PC-3 (cell line): ENCODE measurements around the gene COL27A1. TPM values are rescaled to one million over a fixed set of nuclear protein-coding genes. Genes with fewer than 3 reads are reported as not detected.

ENCODE experiments used
- ATAC-seq: fragments of 200-7000 bp; cut with Tn5 transposase; 2 replicates; pipeline ENCODE4 v1.9.1; 2020; ENCODE audit warnings: mild to moderate bottlenecking, moderate library complexity
- BruUV-seq: library from RNA; stranded (reverse); fragments of 400-500 nt; replicated peaks from 2 replicates; lab custom pipeline; 2021; lab: Mats Ljungman, UMichigan
- CTCF ChIA-PET: fragments of 300-600 bp; sonication (Branson Sonifier 250); formaldehyde crosslinking; loops from one replicate; lab custom pipeline; 2022; ENCODE audit warnings: antibody characterized with exemption; lab: Charles Lee
- POLR2A ChIA-PET: fragments of 300-600 bp; sonication (Branson Sonifier 250); formaldehyde crosslinking; loops from one replicate; lab custom pipeline; 2022; ENCODE audit warnings: antibody characterized with exemption; ENCODE audit not compliant: unreplicated experiment; lab: Charles Lee
- DNase-seq: peaks from one replicate; pipeline ENCODE4 v3.0.0-alpha.2; 2015
- H2AFZ ChIP-seq: fragments of 300-600 bp; sonication (generic); 2 replicates; pipeline ENCODE4 v1.6.0; 2016; ENCODE audit warnings: antibody characterized with exemption, low read length
- H3F3A ChIP-seq: fragments of 300-600 bp; sonication (generic); one replicate; pipeline ENCODE4 v1.6.0; 2017; ENCODE audit warnings: antibody characterized with exemption, low read length, control low read depth, mild to moderate bottlenecking; ENCODE audit not compliant: unreplicated experiment
- H3K27ac ChIP-seq: fragments of 300-600 bp; sonication (generic); 2 replicates; pipeline ENCODE4 v1.5.1; 2016; ENCODE audit warnings: mild to moderate bottlenecking, low read length
- H3K27me3 ChIP-seq: fragments of 300-600 bp; sonication (generic); 2 replicates; pipeline ENCODE4 v1.6.1; 2016; ENCODE audit warnings: low read length, mixed read lengths
- H3K36me3 ChIP-seq: fragments of 300-600 bp; sonication (generic); 2 replicates; pipeline ENCODE4 v1.6.1; 2016; ENCODE audit warnings: low read depth, mixed run types, low read length, mixed read lengths
- H3K4me1 ChIP-seq: fragments of 300-600 bp; sonication (generic); 2 replicates; pipeline ENCODE4 v1.5.1; 2016; ENCODE audit warnings: low read length; ENCODE audit not compliant: insufficient read depth
- H3K4me2 ChIP-seq: fragments of 300-600 bp; sonication (generic); 2 replicates; pipeline ENCODE4 v1.6.0; 2016; ENCODE audit warnings: low read length
- H3K4me3 ChIP-seq: fragments of 300-600 bp; sonication (generic); 2 replicates; pipeline ENCODE4 v1.5.1; 2016; ENCODE audit warnings: mild to moderate bottlenecking, low read length, mixed read lengths
- H3K79me2 ChIP-seq: fragments of 300-600 bp; sonication (generic); 2 replicates; pipeline ENCODE4 v1.6.1; 2017; ENCODE audit warnings: low read length, mixed read lengths
- H3K9ac ChIP-seq: fragments of 300-600 bp; sonication (generic); 2 replicates; pipeline ENCODE4 v1.6.0; 2016; ENCODE audit warnings: mild to moderate bottlenecking, low read length
- H3K9me2 ChIP-seq: fragments of 300-600 bp; sonication (generic); replicated peaks from 2 replicates; pipeline ENCODE4 v1.6.1; 2016; ENCODE audit warnings: mixed run types, low read length, mixed read lengths
- H3K9me3 ChIP-seq: fragments of 300-600 bp; sonication (generic); 2 replicates; pipeline ENCODE4 v1.6.1; 2016; ENCODE audit warnings: low read length, mixed read lengths
- H4K20me1 ChIP-seq: fragments of 300-600 bp; sonication (generic); 2 replicates; pipeline ENCODE4 v1.6.1; 2016; ENCODE audit warnings: low read length, mixed read lengths
- CTCF ChIP-seq: fragments of 300-600 bp; sonication (generic); conservative IDR thresholded peaks from 2 replicates; pipeline ENCODE4 v1.5.1; 2017; ENCODE audit warnings: antibody characterized with exemption, low read depth, mild to moderate bottlenecking, low read length
- EZH2 ChIP-seq: fragments of 300-600 bp; sonication (generic); IDR thresholded peaks from one replicate; pipeline ENCODE4 v1.6.1; 2017; ENCODE audit warnings: antibody characterized with exemption, mild to moderate bottlenecking, low read length; ENCODE audit not compliant: unreplicated experiment
- EZH2phosphoT487 ChIP-seq: fragments of 300-600 bp; sonication (generic); IDR thresholded peaks from 2 replicates; pipeline ENCODE4 v1.6.1; 2018; ENCODE audit warnings: mild to moderate bottlenecking, antibody characterized with exemption, low read length, borderline replicate concordance
- intact Hi-C: fragments of 100-400 bp; cut with micrococcal nuclease; formaldehyde crosslinking; loops from 2 replicates; pipeline ENCODE4 v1.9.0; 2023
- total RNA-seq: library from RNA; depleted of rRNA; stranded (reverse); fragments of >200 nt; gene quantifications from 2 replicates; pipeline ENCODE4 v1.2.3, GENCODE V29; 2014

COL27A1 gene
- total RNA-seq, 1 experiment from 2014 or later, result 4.3 TPM

DNA sequence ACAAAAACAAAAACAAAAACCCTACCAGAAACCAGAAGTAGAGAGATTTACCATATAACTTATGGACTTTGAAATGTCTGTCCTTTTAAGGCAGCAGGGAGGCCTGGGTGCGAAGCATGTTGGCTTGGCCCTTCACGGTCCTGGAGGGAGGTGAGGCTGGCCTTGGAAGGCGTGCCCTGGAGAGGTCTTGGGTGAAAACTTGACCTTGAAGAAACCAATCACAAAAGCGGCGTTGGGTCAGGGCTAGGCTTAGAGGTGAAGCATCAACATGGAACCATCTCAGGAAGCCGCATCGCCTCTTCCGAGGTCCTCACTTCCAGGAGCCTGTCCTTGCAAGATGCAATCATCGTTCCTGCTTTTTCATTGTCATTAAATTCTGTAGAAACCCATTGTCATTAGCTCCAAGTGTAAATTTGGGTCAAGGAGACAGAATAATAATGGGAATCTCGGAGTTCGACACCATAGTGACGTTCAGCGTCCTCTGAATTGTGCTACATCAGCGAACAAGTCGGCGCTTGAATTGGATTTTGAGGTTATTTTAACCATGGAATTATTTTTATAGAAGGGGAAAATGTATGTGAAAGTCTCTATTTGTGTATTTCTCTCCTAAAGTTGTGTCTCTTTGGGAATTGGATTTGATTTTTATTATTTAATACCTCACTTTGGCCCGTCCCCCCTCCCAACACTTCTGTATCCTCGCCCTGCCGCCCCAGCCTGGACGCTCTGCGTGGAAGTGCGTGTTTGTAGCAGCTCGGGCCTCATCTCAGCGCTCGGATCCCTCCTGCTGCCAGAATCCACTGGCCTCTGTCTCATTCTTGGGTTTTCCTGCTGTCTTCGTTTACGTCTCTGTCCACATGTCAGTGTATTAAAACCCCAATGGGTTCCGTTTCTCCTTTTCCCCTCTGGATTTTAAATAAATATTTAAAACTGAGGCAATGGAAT, 156.5 kb downstream of the COL27A1 start:
- BruUV-seq, result no TSS peak

DNA sequence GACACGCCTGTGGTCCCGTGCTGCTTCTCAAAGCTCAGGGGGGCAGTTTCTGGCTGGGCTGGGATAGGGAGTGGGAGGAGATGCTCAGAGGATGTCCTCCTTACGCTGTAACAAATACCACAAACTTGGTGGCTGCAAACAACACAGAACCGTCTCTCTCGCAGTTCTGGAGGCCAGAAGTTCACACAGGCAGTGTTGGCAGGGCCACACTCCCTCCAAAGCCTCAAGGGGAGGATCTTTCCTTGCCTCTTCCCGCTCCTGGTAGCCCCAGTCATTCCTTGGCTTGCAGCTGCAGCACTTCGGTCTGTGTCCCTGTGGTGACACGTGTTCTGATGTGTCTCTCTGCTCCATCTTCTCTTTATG, 157.2 kb downstream of the COL27A1 start:
- TF ChIP-seq CTCF (no peak), EZH2phosphoT487 (no peak), EZH2 (no peak)
- no peak overlapping the region for H3K9ac ChIP-seq
- no peaks in the 10 kb centered on the region for H3F3A ChIP-seq
- ChIA-PET CTCF (no interaction called here), POLR2A (no interaction called here)
- H3K4me2 ChIP-seq, result no peak overlapping the region
- no peaks in the 10 kb centered on the region for H3K79me2 ChIP-seq
- H3K27me3 ChIP-seq, result no peaks in the 10 kb centered on the region
- no peaks in the 10 kb centered on the region for H4K20me1 ChIP-seq
- BruUV-seq, result no TSS peak
- no peaks in the 10 kb centered on the region for H3K9me2 ChIP-seq
- no peaks in the 10 kb centered on the region for H3K9me3 ChIP-seq
- H3K27ac ChIP-seq, result no peak overlapping the region
- intact Hi-C loops, result no loop called here
- no peaks in the 10 kb centered on the region for H3K4me1 ChIP-seq
- no peaks in the 10 kb centered on the region for H3K36me3 ChIP-seq
- H3K4me3 ChIP-seq, result no peak overlapping the region
- ATAC-seq, result no peak
- no peak for DNase-seq
- no peak overlapping the region for H2AFZ ChIP-seq

More for the DNA sequence above, 156.5 kb downstream of the COL27A1 start:
- Histone ChIP-seq H3K27me3 (no peaks in the 10 kb centered on the region), H3K79me2 (no peaks in the 10 kb centered on the region), H3K9me2 (no peaks in the 10 kb centered on the region), H3K4me1 (no peaks in the 10 kb centered on the region), H3K4me3 (no peak overlapping the region), H4K20me1 (no peaks in the 10 kb centered on the region), H2AFZ (no peak overlapping the region), H3K36me3 (no peaks in the 10 kb centered on the region), H3K9me3 (no peaks in the 10 kb centered on the region), H3K27ac (no peak overlapping the region), H3K9ac (no peak overlapping the region), H3F3A (no peaks in the 10 kb centered on the region), H3K4me2 (no peak overlapping the region)
- no peak for TF ChIP-seq CTCF
- TF ChIP-seq EZH2phosphoT487, result no peak
- TF ChIP-seq EZH2, result no peak
- CTCF ChIA-PET, result no interaction called here
- DNase-seq (no peak), ATAC-seq (no peak)
- intact Hi-C loops, result no loop called here
- POLR2A ChIA-PET, result no interaction called here

- CTCF ChIA-PET, result no interaction called here
- ATAC-seq (no peak), DNase-seq (no peak)
- Histone ChIP-seq H3K4me3 (no peak overlapping the region), H3K9me2 (no peaks in the 10 kb centered on the region), H3K79me2 (no peaks in the 10 kb centered on the region), H3K27me3 (no peaks in the 10 kb centered on the region), H4K20me1 (no peaks in the 10 kb centered on the region), H3K4me1 (no peaks in the 10 kb centered on the region), H2AFZ (no peak overlapping the region), H3K4me2 (no peak overlapping the region), H3K27ac (no peak overlapping the region), H3K36me3 (no peaks in the 10 kb centered on the region), H3K9ac (no peak overlapping the region), H3F3A (no peaks in the 10 kb centered on the region), H3K9me3 (no peaks in the 10 kb centered on the region)
- POLR2A ChIA-PET, result no interaction called here
- TF ChIP-seq EZH2phosphoT487, result no peak
- TF ChIP-seq EZH2, result no peak
- TF ChIP-seq CTCF, result no peak
- no TSS peak for BruUV-seq
- intact Hi-C loops, result no loop called here
Measured at GRCh38 chr9:114313186-114313585, 157.8 kb downstream of the COL27A1 start.
